Activated naive CD4-positive, alpha-beta T cell treated with anti-CD3 and anti-CD28 coated beads for 36 hours (primary cell): ENCODE data around the gene GRK3. TPM values are rescaled to one million over a fixed set of nuclear protein-coding genes. Genes with fewer than 3 reads are reported as not detected.

ENCODE experiments used
- CTCF ChIA-PET: fragments of 350-600 bp; sonication (Branson Sonifier 250); formaldehyde crosslinking; loops from one replicate; lab custom pipeline; 2021; ENCODE audit warnings: antibody characterized with exemption; lab: Charles Lee
- DNase-seq: peaks from one replicate; pipeline ENCODE4 v3.0.0-alpha.2; 2020
- H3K27ac Mint-ChIP-seq: one replicate; pipeline ENCODE4 v1.8.0; 2021; ENCODE audit warnings: mild to moderate bottlenecking, mixed read lengths
- H3K27me3 Mint-ChIP-seq: one replicate; pipeline ENCODE4 v1.8.0; 2021; ENCODE audit warnings: low read depth, mixed read lengths
- H3K36me3 Mint-ChIP-seq: one replicate; pipeline ENCODE4 v1.8.0; 2021; ENCODE audit warnings: low read depth, mixed read lengths
- H3K4me1 Mint-ChIP-seq: one replicate; pipeline ENCODE4 v1.8.0; 2021; ENCODE audit warnings: low read depth, mixed read lengths
- H3K4me3 Mint-ChIP-seq: one replicate; pipeline ENCODE4 v1.8.0; 2021; ENCODE audit warnings: mild to moderate bottlenecking, moderate library complexity, mixed read lengths
- H3K9me3 Mint-ChIP-seq: one replicate; pipeline ENCODE4 v1.8.0; 2021; ENCODE audit warnings: mixed read lengths
- intact Hi-C: fragments of 100-400 bp; cut with micrococcal nuclease; formaldehyde crosslinking; loops from one replicate; pipeline ENCODE4 v1.15.1; 2023
- total RNA-seq, 2 experiments: library from RNA; stranded (reverse); gene quantifications; one replicate each; pipeline ENCODE4 v1.2.3, GENCODE V29; 2021

GRK3 gene
- total RNA-seq, 2 experiments from 2014 or later = 8.3 to 8.9 TPM

DNA sequence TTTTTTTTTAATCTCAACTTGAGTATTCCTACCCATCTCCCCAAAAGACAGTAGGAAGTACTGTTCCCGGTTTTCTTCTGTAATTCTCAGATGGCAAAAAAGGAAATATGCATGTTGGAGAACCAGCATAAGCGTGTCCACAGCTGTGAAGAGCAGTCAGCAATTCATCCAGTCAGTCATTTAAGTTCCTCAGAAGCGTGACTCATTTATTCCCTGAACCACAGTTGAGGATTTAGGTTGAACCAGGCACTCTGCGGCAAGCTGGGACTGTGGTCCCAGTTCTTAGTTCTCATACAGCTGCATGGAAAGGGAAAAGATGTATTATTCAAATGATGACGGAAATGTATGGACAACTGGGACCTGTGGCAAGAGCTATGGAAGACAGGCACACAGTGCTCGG is 116.5 kb downstream of the GRK3 start:
- CTCF ChIA-PET = interaction anchor here (1.2 kb wide), 1 partner anchor 219 kb away, joined by 3 read pairs; no protein-coding TSS in a partner anchor
- Mint-ChIP-seq H3K9me3 (no peaks in the 10 kb centered on the region), H3K4me3 (no peak overlapping the region), H3K36me3 (no peaks in the 10 kb centered on the region), H3K4me1 (no peaks in the 10 kb centered on the region), H3K27ac (no peak overlapping the region), H3K27me3 (no peaks in the 10 kb centered on the region)
- no peak for DNase-seq
- intact Hi-C loops = no loop called here

DNA sequence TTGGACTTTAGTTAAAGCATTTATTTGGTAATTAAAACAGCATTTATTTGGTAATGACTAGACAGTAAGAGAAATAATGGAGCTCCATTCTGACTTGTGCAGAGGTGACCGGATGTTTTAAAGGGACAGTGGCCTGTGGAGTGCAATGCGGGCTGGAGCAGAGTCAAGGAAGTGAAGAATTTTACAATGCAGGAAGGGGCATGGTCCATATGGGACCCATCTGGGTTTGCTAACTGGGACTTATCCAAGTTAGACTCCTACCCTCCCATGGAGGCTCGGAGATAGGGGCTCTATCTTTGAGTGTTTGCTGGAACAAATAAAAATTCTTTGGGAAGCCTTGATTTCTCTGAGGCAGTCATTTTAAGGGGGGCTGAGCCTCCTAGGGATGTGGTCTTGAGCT is 117.6 kb downstream of the GRK3 start:
- CTCF ChIA-PET = interaction anchor here (1.2 kb wide), 1 partner anchor 220 kb away, joined by 3 read pairs; no protein-coding TSS in a partner anchor
- no peak for DNase-seq
- Mint-ChIP-seq H3K9me3 (no peaks in the 10 kb centered on the region), H3K36me3 (no peaks in the 10 kb centered on the region), H3K27me3 (no peaks in the 10 kb centered on the region), H3K4me1 (no peaks in the 10 kb centered on the region), H3K4me3 (no peak overlapping the region), H3K27ac (no peak overlapping the region)
- intact Hi-C loops = no loop called here

DNA sequence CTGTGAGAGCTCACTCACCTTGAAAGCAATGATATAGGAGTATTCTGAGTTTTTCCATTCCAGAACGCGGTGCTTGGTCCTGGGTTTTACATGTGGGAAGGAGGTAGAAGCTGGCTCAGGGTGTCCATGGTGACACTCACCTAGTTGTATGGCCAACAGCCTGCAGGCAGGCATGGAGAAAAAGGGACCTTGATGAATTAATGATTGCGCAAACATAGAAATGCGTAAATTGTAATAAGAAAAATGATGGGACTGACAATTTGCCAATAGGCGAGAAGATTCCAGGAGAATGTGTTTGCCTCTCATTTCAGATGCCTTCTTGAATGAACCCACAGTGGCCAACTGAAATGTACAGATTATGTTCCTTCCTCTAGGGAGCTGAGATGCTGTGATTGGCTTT is 124.2 kb downstream of the GRK3 start:
- CTCF ChIA-PET = interaction anchor here (0.6 kb wide), 1 partner anchor 68 kb away, joined by 3 read pairs; no protein-coding TSS in a partner anchor
- no peaks in the 10 kb centered on the region for H3K4me1 Mint-ChIP-seq
- H3K4me3 Mint-ChIP-seq = no peak overlapping the region
- DNase-seq = no peak
- H3K9me3 Mint-ChIP-seq = no peaks in the 10 kb centered on the region
- peaks cover 2% of the 10 kb centered on the region for H3K36me3 Mint-ChIP-seq
- intact Hi-C loops = no loop called here
- H3K27me3 Mint-ChIP-seq = no peaks in the 10 kb centered on the region
- H3K27ac Mint-ChIP-seq = no peak overlapping the region

DNA sequence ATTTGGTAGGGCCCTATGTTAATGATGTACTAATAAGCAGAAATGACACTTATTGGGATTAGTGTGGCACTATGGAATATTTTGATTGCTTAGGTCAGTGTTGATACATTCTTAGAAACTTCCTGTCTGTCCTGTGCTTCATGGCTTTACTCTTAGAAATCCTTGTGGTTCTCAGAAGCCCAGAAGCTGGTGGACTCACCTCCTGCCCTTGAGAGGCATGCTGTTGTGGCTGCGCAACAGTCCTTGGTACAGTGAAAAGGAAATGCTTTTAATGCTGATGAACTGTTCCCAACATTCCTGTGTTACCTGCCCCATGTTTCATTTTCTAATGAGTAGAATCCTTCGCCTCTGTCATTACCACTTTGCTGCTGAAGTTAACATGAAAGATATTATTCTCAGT is 125.2 kb downstream of the GRK3 start:
- H3K4me1 Mint-ChIP-seq = no peaks in the 10 kb centered on the region
- no peak overlapping the region for H3K27ac Mint-ChIP-seq
- CTCF ChIA-PET = interaction anchor here (0.7 kb wide), 1 partner anchor 337 kb away, joined by 4 read pairs; no protein-coding TSS in a partner anchor
- intact Hi-C loops = no loop called here
- peaks cover 5% of the 10 kb centered on the region for H3K36me3 Mint-ChIP-seq
- no peak for DNase-seq
- no peaks in the 10 kb centered on the region for H3K27me3 Mint-ChIP-seq
- no peaks in the 10 kb centered on the region for H3K9me3 Mint-ChIP-seq
- H3K4me3 Mint-ChIP-seq = no peak overlapping the region

DNA sequence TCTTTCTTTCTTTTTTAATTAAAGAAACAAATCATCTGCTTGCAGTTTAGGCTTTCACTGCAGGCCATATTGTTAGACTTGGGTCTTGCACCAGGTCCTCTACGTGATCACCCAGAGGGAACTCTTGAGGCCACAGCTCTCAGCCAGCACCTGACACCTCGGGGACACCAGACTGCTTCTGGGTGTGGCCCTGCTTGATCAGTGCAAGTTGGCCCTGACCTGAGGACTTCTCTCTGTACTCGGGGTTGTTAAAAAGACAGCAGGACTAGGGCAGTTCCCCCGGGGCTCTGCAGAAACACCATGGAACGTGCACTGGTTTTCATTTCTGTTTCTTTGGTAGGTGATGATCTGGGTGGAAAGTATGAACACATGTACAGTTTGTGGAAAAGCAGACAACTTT is 126.3 kb downstream of the GRK3 start:
- Mint-ChIP-seq H3K36me3 (peaks cover 10% of the 10 kb centered on the region), H3K9me3 (no peaks in the 10 kb centered on the region), H3K4me1 (no peaks in the 10 kb centered on the region), H3K4me3 (no peak overlapping the region), H3K27me3 (no peaks in the 10 kb centered on the region), H3K27ac (no peak overlapping the region)
- intact Hi-C loops = no loop called here
- no peak for DNase-seq
- CTCF ChIA-PET = no interaction called here

DNA sequence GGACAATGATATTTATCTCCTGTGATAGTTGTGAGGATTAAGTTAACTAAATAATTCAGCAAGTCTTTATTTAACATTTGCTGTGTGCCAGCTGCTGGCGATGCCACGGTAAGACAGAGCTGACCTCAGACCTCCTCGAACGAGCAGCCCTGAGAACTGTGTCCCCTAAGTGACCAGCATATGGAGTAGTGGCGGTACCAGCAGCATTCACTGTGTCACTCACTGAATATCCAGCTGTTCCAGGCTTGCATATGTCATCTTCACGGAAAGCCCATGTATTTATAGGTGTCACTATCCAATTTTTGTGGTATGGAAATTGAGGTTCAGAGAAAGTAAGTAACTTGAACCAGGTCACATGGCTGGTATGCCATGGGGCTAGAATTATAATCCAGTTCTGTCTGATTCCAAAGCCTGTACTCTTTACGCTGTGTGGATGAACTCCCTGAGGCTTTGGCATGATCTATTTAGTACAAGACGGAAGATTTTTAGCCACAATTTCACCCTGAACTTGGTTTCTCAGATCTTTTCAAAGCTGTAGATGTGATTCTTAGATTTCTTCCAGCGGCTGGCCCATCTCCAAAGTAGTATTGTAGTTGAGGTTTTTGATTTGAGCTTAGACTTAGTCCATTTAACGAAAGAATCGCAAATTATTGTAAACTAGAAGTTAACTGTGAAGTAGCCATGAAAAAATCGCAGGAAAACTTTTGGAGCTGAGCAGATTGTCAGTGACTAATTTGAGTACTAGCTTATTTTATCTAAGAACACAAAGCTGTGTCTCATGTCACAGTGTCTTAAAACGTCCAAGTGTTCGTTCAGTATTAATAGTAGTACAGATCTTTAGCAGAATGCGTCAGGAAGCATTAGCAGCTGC is 128.2 kb downstream of the GRK3 start:
- no peak overlapping the region for H3K4me3 Mint-ChIP-seq
- no peak for DNase-seq
- no peaks in the 10 kb centered on the region for H3K9me3 Mint-ChIP-seq
- CTCF ChIA-PET = interaction anchor here (0.8 to 1.0 kb wide), 2 partner anchors 18 to 332 kb away, joined by 3 read pairs; no protein-coding TSS in a partner anchor
- H3K36me3 Mint-ChIP-seq = peaks cover 10% of the 10 kb centered on the region
- no peaks in the 10 kb centered on the region for H3K27me3 Mint-ChIP-seq
- H3K27ac Mint-ChIP-seq = no peak overlapping the region
- intact Hi-C loops = no loop called here
- H3K4me1 Mint-ChIP-seq = no peaks in the 10 kb centered on the region

DNA sequence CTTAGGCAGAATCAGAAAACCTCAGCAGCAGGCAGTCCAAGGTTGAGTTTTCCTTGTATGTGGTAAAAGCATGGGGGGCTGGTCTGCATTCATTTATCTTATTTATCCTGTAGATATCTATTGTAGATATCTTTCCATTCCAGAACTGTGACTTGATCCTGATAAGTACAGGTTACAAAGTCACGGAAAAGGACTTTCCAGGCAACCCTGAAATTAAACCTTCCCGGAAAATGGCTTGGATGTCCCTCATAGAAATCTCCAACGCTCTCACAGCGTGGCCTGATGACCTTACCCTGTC is 128.7 kb downstream of the GRK3 start:
- H3K4me3 Mint-ChIP-seq = no peak overlapping the region
- no peaks in the 10 kb centered on the region for H3K9me3 Mint-ChIP-seq
- no peak overlapping the region for H3K27ac Mint-ChIP-seq
- intact Hi-C loops = no loop called here
- CTCF ChIA-PET = interaction anchor here (0.8 to 1.0 kb wide), 2 partner anchors 19 to 333 kb away, joined by 3 read pairs; no protein-coding TSS in a partner anchor
- peaks cover 10% of the 10 kb centered on the region for H3K36me3 Mint-ChIP-seq
- DNase-seq = no peak
- no peaks in the 10 kb centered on the region for H3K27me3 Mint-ChIP-seq
- no peaks in the 10 kb centered on the region for H3K4me1 Mint-ChIP-seq

DNA sequence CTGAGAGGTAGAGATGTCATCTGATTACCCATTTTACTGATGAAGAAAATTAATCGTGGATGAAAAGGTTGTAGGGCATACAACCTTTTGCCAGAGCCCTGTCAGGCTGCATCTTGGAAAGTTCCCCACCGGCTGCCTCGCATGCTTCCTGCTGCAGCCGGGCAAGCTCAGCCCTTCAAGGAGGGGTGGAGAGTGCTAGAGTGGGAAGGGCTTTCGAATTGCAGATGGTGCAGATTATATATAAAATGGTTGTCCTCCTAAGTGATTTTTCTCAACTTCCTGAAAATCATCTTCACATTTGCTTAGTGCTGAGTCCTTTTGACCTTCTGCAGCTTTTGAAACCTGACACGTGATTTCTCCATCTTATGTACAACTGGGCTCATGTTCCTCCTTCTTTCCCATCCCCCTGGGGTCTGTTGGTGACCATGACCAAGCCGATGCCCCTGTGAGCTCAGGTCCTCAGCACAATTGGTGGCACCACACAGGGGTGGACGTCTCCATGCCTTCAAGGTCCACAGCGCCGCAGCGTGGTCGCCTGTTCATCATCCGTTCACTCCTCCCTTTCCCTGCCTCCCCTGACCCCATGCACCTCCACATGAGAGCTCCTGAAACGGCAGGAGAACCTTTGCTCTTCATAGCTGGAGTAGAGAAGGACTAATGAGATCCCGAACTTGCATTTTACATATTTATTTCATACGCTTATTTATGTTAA is 129.9 kb downstream of the GRK3 start:
- CTCF ChIA-PET = interaction anchor here (0.5 kb wide), 1 partner anchor 383 kb away, joined by 3 read pairs; no protein-coding TSS in a partner anchor
- intact Hi-C loops = no loop called here
- Mint-ChIP-seq H3K9me3 (no peaks in the 10 kb centered on the region), H3K36me3 (peaks cover 12% of the 10 kb centered on the region), H3K27ac (no peak overlapping the region), H3K4me1 (no peaks in the 10 kb centered on the region), H3K27me3 (no peaks in the 10 kb centered on the region), H3K4me3 (no peak overlapping the region)
- DNase-seq = no peak

DNA sequence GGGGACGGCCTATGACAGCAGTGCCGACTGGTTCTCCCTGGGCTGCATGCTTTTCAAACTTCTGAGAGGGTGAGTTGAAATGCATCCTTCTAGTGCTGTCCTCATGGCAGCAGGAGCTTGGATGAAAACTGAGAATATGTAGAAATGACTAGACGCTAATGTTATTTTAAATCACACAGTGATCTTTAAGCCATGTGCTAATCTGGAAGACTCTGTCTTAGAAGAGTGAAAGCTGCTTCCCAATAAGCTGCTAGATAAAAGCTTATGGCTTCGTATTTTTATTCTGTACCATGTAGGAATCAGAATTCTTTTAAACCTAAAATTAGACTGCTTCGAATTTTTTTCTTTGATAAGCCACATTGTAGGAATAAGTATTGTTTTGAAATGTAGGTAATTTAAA is 130.7 kb downstream of the GRK3 start:
- Mint-ChIP-seq H3K36me3 (peaks cover 11% of the 10 kb centered on the region), H3K4me3 (no peak overlapping the region), H3K27ac (no peak overlapping the region), H3K9me3 (no peaks in the 10 kb centered on the region), H3K27me3 (no peaks in the 10 kb centered on the region), H3K4me1 (no peaks in the 10 kb centered on the region)
- CTCF ChIA-PET = interaction anchor here (0.5 kb wide), 1 partner anchor 384 kb away, joined by 3 read pairs; no protein-coding TSS in a partner anchor
- intact Hi-C loops = no loop called here
- DNase-seq = no peak

DNA sequence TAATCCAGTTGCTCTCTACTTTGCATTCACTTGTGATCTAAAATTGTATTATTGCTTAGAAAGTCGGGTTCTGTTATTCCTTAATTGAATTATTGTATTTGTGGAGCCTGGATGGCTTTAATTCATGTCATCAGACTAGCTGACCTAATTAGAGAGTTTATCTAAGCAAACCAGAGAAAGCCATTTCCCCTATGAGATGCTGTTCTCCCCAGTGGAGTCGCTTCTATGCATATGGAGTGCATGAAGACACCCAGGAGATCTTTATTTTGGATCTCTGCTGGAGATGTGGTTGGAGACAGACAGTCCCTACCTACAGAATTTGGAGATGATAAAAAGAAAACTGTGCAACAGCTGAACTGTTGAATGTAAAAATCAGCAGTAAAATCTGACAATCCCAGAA is 132.3 kb downstream of the GRK3 start:
- CTCF ChIA-PET = interaction anchor here (1.0 kb wide), 1 partner anchor 235 kb away, joined by 3 read pairs; no protein-coding TSS in a partner anchor
- intact Hi-C loops = no loop called here
- H3K4me3 Mint-ChIP-seq = no peak overlapping the region
- no peak for DNase-seq
- H3K27ac Mint-ChIP-seq = no peak overlapping the region
- H3K4me1 Mint-ChIP-seq = no peaks in the 10 kb centered on the region
- H3K36me3 Mint-ChIP-seq = peaks cover 10% of the 10 kb centered on the region
- no peaks in the 10 kb centered on the region for H3K27me3 Mint-ChIP-seq
- no peaks in the 10 kb centered on the region for H3K9me3 Mint-ChIP-seq

DNA sequence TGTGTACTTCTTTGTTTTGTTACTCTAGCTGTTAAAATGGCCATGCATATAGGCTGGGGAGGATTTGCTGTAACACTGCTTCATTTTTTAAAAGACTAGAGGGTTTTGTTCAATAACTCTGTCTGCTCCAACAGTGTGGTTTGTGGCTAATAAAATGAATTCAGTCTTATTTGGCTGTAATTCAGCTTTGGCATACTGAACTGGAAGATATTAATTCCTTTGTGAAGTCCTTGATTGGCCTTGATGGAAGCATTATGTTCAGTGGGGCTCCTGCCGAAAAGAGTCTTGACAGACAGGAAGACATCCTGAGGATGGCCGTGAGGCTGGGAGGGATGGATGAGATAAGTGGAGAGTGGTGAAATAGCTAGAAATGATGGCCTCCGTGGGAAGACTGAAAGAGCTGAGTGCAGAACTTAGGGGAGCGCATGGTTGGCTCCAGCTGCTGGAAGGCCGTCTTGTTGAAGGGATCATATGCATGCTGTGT is 132.7 kb downstream of the GRK3 start:
- H3K4me3 Mint-ChIP-seq = no peak overlapping the region
- peaks cover 10% of the 10 kb centered on the region for H3K36me3 Mint-ChIP-seq
- no peak for DNase-seq
- no peak overlapping the region for H3K27ac Mint-ChIP-seq
- CTCF ChIA-PET = interaction anchor here (1.0 kb wide), 1 partner anchor 235 kb away, joined by 3 read pairs; no protein-coding TSS in a partner anchor
- H3K27me3 Mint-ChIP-seq = no peaks in the 10 kb centered on the region
- intact Hi-C loops = no loop called here
- no peaks in the 10 kb centered on the region for H3K9me3 Mint-ChIP-seq
- H3K4me1 Mint-ChIP-seq = no peaks in the 10 kb centered on the region

DNA sequence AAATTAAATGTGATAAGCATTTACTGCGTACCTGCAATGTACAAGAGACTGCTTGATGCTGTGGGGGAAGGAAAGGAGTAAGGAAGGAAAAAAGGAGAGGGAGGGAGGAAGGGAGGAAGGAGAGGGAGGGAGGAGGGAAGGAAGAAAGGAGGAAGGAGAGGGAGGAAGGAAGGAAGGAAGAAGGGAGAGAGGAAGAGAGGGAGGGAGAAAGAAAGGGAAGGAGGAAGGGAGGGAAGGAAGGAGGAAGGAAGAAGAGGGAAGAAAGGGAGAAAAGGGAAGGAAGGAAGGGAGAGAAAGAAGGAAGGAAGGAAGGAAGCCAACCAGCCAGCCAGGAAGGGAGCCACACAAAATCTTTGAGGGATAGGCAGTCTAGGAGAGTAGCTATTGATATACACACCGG is 133.5 kb downstream of the GRK3 start:
- no peaks in the 10 kb centered on the region for H3K27me3 Mint-ChIP-seq
- H3K9me3 Mint-ChIP-seq = no peaks in the 10 kb centered on the region
- H3K36me3 Mint-ChIP-seq = peaks cover 10% of the 10 kb centered on the region
- intact Hi-C loops = no loop called here
- CTCF ChIA-PET = interaction anchor here (0.6 kb wide), 1 partner anchor 155 kb away, joined by 4 read pairs; no protein-coding TSS in a partner anchor
- no peak for DNase-seq
- no peak overlapping the region for H3K4me3 Mint-ChIP-seq
- peaks cover 4% of the 10 kb centered on the region for H3K4me1 Mint-ChIP-seq
- no peak overlapping the region for H3K27ac Mint-ChIP-seq
